T-helper 2 cell (primary cell): ENCODE results near the gene ACKR4.
"Not testable (repeated sequence)": the region's sequence is repeated elsewhere in the genome, so short reads cannot be mapped to it uniquely, and the experiment has no call there.

ENCODE experiments used
- DNase-seq, 5 experiments: peaks; one replicate each; pipeline versions ENCODE4 v3.0.0 to v3.0.0-alpha.2; 2012 to 2022
- total RNA-seq, 2 donors: gene quantifications; one replicate each; lab custom pipeline; 2026; lab: John Stamatoyannopoulos, UW

The ACKR4 gene
- 0 to 0.20 reads per million in 2 donors for total RNA-seq

DNA sequence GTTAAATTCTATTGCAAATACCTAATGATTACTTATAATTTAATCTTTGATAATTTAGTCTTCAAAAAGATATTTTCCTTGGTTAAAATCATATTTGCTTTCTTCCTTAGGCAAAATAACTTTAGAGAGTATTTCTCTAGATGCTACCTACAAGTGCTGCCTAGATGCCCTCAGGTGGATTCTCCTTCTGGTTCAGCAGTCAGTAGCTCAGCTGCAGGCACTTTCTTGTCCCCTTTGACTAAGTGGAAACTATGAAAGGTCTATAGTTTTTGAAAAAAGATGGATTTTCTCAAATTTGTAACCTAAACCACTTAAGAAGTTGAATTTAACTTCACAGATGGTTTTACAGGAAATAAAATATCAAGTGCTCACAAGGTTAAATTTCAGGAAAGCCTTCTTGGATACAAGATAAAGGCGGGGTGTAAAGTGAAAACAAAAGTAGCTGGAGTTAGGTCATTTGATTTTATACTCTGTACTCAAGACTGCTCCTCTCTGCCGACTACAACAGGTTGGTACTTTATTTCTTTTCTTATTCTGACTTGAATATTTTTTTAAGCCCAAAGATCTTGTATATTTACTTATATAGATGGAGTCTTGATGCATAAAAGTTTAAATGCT is at the start of gene ACKR4:
ACKR4 (plus strand) TSS at position 455 of the 618 bp plus-strand sequence. CDS start 3,128 bp downstream, outside the sequence.
- no peak for DNase-seq

- no peak for DNase-seq
Measured at GRCh38 chr3:132549169-132549568, 47.9 kb upstream of the ACKR4 start.

GRCh38 chr3:132549890-132550578 is 47.0 kb upstream of the ACKR4 start:
- DNase-seq = no peak

DNA sequence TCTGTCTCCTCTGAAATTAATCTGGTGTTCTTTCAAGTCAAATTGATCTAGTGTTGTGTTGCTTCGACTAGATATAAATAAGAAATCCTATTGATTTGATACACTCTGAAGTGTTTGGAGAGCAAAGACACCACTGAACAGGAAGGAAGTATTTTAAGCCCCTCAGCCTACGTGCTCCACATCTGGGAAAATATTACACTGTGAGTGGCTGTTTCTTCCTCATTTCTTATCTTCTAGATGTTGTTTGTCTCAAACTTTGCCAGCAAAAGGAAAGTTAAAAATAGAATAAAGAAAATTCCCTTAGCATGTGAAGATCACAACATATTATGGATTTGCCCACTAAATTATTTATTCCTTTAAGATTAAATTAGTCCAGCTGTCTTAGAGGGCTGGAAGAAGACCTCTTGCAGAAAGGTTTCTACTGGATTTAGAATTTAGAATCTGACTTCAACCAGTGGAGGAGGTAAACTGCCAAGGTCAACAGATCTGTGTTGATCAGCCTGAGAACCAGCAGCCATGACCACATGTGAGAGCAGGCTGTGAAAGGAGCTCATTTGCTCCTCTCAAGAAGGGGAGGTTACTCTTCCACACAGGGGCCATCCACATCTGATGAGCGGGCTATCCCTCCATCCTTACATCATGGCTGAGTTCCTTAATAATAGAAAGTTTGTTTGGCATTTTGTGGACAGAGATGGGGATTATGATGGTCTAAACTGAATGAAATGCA is 46.3 kb upstream of the ACKR4 start:
- no peak for DNase-seq

DNA sequence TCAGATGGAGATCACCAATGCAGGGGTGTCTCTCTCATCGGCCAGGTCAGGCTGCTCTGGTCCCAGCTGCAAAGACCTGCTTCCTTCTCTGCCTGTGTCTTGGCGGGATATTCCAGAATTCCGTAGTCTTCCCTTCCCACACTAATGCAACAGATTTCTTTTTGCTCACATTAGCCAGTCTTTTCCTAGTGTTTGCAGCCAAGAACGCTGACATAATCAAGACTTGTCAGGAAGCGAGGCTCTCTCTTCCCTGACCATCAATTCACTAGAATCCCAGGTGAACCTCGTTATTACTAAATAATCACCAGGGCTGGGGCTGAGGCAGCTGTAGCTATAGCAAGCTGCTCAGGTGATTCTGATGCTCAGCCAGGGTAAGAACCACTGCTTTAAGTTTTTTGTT is 43.2 kb upstream of the ACKR4 start:
- DNase-seq = no peak

DNA sequence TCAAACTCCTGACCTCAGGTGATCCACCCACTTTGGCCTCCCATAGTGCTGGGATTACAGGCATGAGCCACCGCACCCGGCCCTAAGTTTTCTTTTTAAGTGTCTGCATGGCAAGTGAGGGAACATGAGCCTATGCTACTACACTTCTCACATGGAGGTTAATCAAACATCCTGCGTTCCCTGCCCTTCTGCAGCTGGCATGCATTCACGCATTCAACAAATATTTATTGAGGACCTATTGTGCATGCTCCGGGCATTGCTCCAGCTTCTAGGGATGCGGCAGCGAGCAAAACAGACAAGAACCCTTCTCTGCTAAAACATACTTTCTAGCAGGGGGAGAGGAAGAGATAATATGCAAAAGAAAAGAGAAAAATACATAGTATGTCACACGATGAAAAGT is 42.6 kb upstream of the ACKR4 start:
- DNase-seq = no peak

DNA sequence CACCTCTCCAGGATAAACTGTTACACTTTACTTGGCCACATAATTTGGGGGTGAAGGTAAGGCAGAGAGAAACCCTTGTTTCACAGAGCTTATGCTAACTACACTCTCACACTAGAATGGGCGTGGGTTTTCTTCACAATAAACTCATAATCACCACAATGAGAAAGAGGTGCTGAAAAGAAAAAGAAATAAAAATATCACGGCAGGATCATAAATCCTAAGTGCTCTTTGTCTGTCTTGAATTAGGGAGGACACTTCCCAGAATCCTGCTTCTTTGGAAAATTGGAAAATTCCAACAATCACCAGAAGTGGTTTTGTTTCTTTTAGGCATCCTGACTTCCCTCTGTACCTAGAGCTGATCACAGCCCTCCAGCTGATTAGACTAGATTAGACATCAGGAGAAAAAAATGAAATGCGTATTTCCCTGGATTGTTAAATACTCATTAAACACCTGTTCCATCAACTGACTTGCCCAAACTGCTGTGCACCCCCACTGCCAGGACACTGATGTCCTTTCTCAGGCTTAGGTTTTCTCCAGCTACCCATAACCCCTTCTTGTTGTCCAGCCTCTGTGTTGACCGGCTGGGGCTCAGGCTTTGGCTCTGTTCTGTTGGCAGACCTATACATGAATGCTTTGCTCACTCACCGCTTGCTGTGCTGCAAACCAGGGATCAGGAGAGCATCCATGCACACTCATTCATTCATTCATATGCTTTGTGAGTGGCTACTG is 41.6 kb upstream of the ACKR4 start:
- no peak for DNase-seq

DNA sequence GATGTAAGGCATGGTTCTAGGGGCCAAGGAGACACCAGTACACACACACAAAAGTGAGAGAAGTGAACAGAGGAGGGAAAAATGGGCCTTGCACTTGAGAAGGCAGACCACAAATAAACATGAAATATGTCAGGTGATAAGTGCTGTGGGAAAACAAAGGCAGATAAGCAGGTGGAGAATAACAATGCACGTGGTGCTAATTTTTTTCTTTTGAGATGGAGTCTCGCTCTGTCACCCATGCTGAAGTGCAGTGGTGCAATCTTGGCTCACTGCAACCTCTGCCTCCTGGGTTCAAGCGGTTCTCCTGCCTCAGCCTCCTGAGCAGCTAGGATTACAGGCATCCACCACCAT is 41.1 kb upstream of the ACKR4 start:
- not testable (repeated sequence) for DNase-seq

- DNase-seq = no peak
Measured at GRCh38 chr3:132556508-132557159, 40.4 kb upstream of the ACKR4 start.

GRCh38 chr3:132561003-132561402 is 36.1 kb upstream of the ACKR4 start:
- DNase-seq = no peak

DNA sequence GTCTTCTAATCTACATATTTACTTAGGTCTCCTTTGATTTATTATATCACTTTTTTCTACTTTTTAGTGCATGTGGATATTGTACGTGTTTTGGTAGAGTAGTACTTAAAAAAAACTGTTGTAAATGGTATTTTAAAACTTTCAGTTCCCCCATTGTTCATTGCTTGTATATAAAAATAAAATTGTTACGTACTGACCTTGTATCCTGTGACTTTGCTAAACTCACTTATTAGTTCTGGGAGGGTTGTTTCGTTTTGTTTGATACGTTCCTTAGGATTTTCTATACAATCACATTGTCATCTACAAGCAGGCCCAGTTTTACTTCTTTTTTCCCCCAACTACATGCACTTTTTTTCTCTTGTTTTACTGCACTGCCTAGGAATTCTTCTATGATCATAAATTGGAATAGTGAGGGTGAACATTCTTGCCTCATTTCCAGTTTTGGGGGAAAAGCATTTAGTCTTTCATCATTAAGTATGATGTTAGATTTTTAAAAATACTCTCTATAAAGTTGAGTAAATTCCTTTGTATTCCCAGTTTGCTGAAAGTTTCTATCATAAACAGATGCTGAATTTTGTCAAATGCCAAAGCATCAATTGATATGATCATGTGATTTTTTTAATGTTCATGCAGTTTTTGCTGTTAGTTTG is 33.5 kb upstream of the ACKR4 start:
- DNase-seq = no peak

- DNase-seq = no peak
Measured at GRCh38 chr3:132564070-132564465, 33.0 kb upstream of the ACKR4 start.

DNA sequence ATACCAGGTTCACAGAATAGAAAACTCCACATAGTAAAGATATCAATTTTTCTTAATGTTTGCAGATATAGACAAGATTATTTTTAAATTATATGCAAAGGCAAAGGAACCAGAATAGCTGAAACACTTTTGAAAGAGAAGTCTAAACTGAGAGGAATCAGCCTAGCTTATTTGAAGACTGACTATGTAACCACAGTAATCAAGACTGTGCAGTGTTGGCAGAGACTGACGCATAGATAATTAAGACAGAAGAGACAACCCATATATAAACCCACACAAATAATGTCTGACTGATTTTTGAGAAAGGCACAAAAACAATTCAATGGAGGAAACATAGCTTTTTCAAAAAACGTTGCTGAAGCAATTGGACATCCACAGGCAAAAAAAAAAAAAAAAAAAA is 28.6 kb upstream of the ACKR4 start:
- no peak for DNase-seq

GRCh38 chr3:132569153-132569552 is 27.9 kb upstream of the ACKR4 start:
- peak in 1 of 5 experiments; percentile 14 for DNase-seq

DNA sequence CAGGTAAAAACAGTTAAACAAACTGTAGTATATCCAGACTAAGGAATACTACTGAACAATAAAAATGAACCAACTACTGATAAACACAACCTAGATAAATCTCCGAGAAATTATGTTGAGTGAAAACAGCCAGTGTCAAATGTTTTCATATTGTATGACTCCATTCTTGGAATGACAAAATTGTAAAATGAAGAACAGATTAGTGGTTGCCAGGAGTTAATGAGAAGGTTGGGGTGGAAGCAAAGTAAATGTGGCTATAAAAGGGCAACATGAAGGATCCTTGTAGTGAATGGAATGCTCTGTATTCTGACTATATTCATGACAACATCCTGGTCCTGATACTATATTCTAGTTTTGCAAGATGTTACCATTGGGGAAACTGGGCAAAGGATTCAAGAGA is 27.5 kb upstream of the ACKR4 start:
- no peak for DNase-seq

DNA sequence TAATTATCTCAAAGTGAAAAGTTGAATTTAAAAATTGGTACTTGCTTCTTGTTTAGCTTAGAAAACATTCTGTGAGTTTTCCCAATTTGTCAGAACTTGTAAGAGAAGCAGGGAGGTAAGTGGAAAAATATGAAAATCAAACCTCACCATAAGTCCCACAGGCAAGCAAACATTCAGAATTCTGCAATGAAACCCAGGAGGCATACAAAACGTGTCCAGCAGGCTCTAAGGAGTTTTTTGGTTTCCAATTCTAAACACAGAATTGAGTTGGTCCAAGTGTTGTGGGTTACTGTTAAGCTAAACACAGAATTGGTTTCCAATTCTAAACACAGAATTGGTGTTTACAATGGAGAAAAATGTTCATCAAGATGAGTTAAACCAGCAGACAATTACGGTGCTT is 27.1 kb upstream of the ACKR4 start:
- DNase-seq = no peak

- DNase-seq = no peak
Measured at GRCh38 chr3:132573797-132574211, 23.3 kb upstream of the ACKR4 start.

DNA sequence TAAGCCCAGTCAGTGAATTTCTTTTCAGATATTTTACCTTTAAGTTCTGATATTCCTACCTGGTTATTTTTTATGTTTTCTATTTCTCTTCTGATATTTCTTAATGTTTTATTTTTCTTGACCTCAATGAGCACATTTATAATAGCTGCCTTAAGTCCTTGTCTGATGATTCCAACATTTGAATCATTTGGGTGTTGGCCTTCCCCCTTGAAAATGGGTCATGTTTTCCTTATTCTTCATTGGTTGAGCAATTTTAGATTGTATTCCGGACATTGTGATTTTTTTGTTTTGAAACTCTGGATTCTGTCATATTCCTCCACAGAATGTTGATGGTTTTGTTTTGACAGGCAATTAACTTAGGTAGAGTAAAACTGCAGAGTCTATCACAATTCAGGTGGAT is 9.7 kb upstream of the ACKR4 start:
- DNase-seq = no peak

DNA sequence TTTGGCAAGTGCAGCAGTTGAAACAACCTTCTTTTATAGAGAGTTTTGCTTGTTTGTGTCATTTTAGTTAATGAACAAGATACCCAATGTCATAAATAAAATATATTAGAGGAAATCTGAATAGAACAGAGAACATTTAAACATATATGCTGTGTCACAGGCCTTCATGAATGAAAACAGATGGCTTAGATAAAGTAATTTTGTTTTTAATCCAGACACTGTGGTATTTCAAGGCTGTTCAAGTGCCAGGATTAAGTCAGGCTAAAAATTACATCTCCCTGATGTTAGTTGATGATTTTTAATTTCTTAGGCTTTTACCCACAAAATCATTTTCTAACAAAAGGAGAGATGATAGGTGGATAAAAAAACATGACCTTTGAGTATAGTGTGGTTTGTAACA is 4.9 kb upstream of the ACKR4 start:
- DNase-seq = no peak

- DNase-seq = no peak
Measured at GRCh38 chr3:132593241-132593946, 3.7 kb upstream of the ACKR4 start.

GRCh38 chr3:132593947-132594323 is 3.1 kb upstream of the ACKR4 start:
- no peak for DNase-seq

DNA sequence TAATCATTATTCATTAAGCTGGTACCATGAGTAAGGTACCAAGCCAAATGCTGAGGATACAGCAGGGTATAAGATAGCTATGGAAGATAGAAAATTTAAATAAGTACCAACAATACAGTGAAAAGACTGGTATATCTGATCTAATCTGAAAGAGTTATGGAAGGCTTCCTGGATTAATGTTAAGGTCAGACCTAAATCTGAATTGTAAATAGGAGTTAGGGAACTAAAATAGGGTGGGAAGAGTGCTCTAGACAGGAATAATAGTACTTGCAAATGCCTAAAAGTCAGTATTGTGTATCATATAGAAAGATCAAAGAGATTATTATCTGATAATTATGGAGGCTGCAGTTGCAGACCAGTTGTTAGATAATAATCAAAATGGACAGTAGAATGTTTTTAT is 2.6 kb upstream of the ACKR4 start:
- no peak for DNase-seq
